BLaER1 treated with 17β-estradiol and CSF1 and Interleukin-3, amounts not matched to agents 10 nM and 100 nM (cell line): ENCODE measurements around the gene ROBO2.

Experiments
- H3K27ac ChIP-seq, 11 experiments: shearing (Covaris generic); formaldehyde crosslinking; 2 replicates each; pipeline ENCODE4 v1.8.1; 2022
- H3K27me3 ChIP-seq, 11 experiments: shearing (Covaris generic); formaldehyde crosslinking; 2 replicates each; pipeline ENCODE4 v1.8.1; 2022
- H3K36me3 ChIP-seq, 11 experiments: shearing (Covaris generic); formaldehyde crosslinking; 2 replicates each; pipeline ENCODE4 v1.8.1; 2022
- H3K4me1 ChIP-seq, 10 experiments: shearing (Covaris generic); formaldehyde crosslinking; 2 replicates each; pipeline ENCODE4 v1.8.1; 2022
- H3K4me2 ChIP-seq, 11 experiments: shearing (Covaris generic); formaldehyde crosslinking; 2 replicates each; pipeline ENCODE4 v1.8.1; 2022
- H3K4me3 ChIP-seq, 10 experiments: shearing (Covaris generic); formaldehyde crosslinking; 2 replicates each; pipeline ENCODE4 v1.8.1; 2022
- H3K9ac ChIP-seq, 11 experiments: shearing (Covaris generic); formaldehyde crosslinking; 2 replicates each; pipeline ENCODE4 v1.8.1; 2022
- H3K9me3 ChIP-seq, 11 experiments: shearing (Covaris generic); formaldehyde crosslinking; replicated peaks in 1 of 11; 2 replicates each; pipeline ENCODE4 v1.8.1; 2022
- H4K20me1 ChIP-seq, 11 experiments: shearing (Covaris generic); formaldehyde crosslinking; 2 replicates each; pipeline ENCODE4 v1.8.1; 2022
- Cebpa-rat ChIP-seq, 11 experiments: shearing (Covaris generic); IDR thresholded peaks; 2 replicates each; pipeline ENCODE4 v1.8.1; 2022

ROBO2 gene

DNA sequence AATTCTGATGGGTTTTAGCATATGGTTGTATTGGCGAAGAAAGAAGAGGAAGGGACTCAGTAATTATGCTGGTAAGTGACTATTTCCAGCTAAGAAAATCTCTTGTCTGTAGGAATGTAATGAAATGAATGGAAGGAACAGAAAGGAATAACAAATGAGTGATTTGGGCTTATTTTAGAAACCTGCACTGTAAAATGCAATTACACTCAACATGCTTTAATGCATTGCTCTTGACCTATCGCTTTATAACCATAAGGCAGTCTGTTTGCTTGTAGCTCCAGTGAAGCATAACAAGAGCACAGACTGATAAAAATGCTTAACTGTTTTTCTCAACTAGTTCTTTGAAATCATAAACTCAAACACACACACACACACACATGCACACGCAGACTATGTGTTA, 549.0 kb downstream of the ROBO2 start:
- TF ChIP-seq Cebpa-rat (IDR thresholded peaks at IDR 0.05) = no peak
- H3K9ac ChIP-seq = no peak overlapping the region
- no peaks in the 10 kb centered on the region for H3K4me1 ChIP-seq
- H3K4me3 ChIP-seq = no peak overlapping the region
- H3K36me3 ChIP-seq = no peaks in the 10 kb centered on the region
- no peak overlapping the region for H3K4me2 ChIP-seq
- no peaks in the 10 kb centered on the region for H3K9me3 ChIP-seq
- H4K20me1 ChIP-seq = no peaks in the 10 kb centered on the region
- no peaks in the 10 kb centered on the region for H3K27me3 ChIP-seq
- no peak overlapping the region for H3K27ac ChIP-seq

GRCh38 chr3:77590191-77590590, 550.3 kb downstream of the ROBO2 start:
- Histone ChIP-seq H3K9me3 (no peaks in the 10 kb centered on the region), H3K4me1 (no peaks in the 10 kb centered on the region), H3K27ac (no peak overlapping the region), H3K9ac (no peak overlapping the region), H4K20me1 (no peaks in the 10 kb centered on the region), H3K36me3 (no peaks in the 10 kb centered on the region), H3K27me3 (no peaks in the 10 kb centered on the region), H3K4me2 (no peak overlapping the region), H3K4me3 (no peak overlapping the region)
- TF ChIP-seq Cebpa-rat (IDR thresholded peaks at IDR 0.05) = no peak

DNA sequence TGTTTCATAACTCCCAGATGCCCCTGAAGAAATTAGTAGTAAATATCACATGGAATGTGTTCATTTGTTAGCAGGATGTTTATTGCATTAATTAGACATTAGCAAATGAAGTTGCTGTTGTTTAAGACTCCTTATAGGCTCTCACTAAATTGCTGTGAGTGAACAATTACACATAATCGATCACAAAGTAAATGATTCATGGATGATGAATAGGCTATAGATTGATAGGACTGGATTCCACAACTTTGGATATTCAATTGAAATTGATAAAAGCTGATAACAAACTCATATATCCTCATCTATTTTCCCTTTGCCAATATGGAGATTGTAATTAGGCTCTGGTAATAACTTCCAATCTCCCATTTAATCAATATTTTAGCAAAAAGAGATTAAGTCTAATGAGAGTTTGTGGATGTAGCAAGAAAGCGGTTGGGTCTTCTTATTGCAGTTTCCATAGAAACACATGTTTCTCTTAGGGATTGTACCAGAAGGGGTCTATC, 555.5 kb downstream of the ROBO2 start:
- Histone ChIP-seq H3K9ac (no peak overlapping the region), H3K27ac (no peak overlapping the region), H3K4me3 (no peak overlapping the region), H3K27me3 (no peaks in the 10 kb centered on the region), H3K36me3 (no peaks in the 10 kb centered on the region), H4K20me1 (no peaks in the 10 kb centered on the region), H3K4me2 (no peak overlapping the region), H3K4me1 (no peaks in the 10 kb centered on the region), H3K9me3 (peaks cover 0 to 6% (median 0%) of the 10 kb centered on the region in 11 experiments; a peak in 1 of 22 replicates)
- no peak for TF ChIP-seq Cebpa-rat (IDR thresholded peaks at IDR 0.05)

GRCh38 chr3:77599948-77600347, 560.0 kb downstream of the ROBO2 start:
- no peaks in the 10 kb centered on the region for H4K20me1 ChIP-seq
- no peak overlapping the region for H3K4me2 ChIP-seq
- H3K27me3 ChIP-seq = no peaks in the 10 kb centered on the region
- H3K4me1 ChIP-seq = no peaks in the 10 kb centered on the region
- H3K36me3 ChIP-seq = no peaks in the 10 kb centered on the region
- H3K9ac ChIP-seq = no peak overlapping the region
- no peak for TF ChIP-seq Cebpa-rat (IDR thresholded peaks at IDR 0.05)
- H3K27ac ChIP-seq = no peak overlapping the region
- peaks cover 0 to 6% (median 0%) of the 10 kb centered on the region in 11 experiments; a peak in 1 of 22 replicates for H3K9me3 ChIP-seq
- H3K4me3 ChIP-seq = no peak overlapping the region

DNA sequence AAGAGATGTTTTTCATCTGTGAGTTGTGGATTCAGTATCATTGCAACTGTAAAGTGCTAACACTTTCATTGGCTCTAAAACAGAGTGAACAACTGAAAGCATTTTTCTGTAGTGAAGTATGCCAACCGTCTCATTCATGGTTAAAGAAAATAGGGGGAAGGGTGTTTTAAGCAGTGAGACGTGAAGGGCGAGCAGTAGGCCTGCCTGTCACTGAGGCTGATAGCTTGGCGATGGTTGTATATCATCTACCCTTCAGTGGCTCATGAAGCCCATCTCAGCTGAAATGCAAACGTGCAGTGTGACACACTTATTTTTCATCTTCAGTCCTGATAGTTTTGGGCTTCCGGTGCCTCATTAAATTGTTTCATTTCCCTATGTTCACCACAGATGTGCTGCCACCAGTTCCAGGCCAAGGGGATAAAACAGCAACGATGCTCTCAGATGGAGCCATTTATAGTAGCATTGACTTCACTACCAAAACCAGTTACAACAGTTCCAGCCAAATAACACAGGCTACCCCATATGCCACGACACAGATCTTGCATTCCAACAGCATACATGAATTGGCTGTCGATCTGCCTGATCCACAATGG, 562.0 kb downstream of the ROBO2 start:
- Histone ChIP-seq H4K20me1 (no peaks in the 10 kb centered on the region), H3K9ac (no peak overlapping the region), H3K4me2 (no peak overlapping the region), H3K4me3 (no peak overlapping the region), H3K36me3 (no peaks in the 10 kb centered on the region), H3K4me1 (no peaks in the 10 kb centered on the region), H3K27ac (no peak overlapping the region), H3K9me3 (peaks cover 0 to 6% (median 0%) of the 10 kb centered on the region in 11 experiments; a peak in 1 of 22 replicates), H3K27me3 (no peaks in the 10 kb centered on the region)
- no peak for TF ChIP-seq Cebpa-rat (IDR thresholded peaks at IDR 0.05)

GRCh38 chr3:77602722-77603121, 562.8 kb downstream of the ROBO2 start:
- H3K27me3 ChIP-seq = no peaks in the 10 kb centered on the region
- H3K4me2 ChIP-seq = no peak overlapping the region
- H3K4me3 ChIP-seq = no peak overlapping the region
- no peaks in the 10 kb centered on the region for H3K4me1 ChIP-seq
- H3K9ac ChIP-seq = no peak overlapping the region
- H3K27ac ChIP-seq = no peak overlapping the region
- TF ChIP-seq Cebpa-rat (IDR thresholded peaks at IDR 0.05) = no peak
- H4K20me1 ChIP-seq = no peaks in the 10 kb centered on the region
- H3K9me3 ChIP-seq = peaks cover 0 to 4% (median 0%) of the 10 kb centered on the region in 11 experiments; a peak in 1 of 22 replicates
- H3K36me3 ChIP-seq = no peaks in the 10 kb centered on the region

DNA sequence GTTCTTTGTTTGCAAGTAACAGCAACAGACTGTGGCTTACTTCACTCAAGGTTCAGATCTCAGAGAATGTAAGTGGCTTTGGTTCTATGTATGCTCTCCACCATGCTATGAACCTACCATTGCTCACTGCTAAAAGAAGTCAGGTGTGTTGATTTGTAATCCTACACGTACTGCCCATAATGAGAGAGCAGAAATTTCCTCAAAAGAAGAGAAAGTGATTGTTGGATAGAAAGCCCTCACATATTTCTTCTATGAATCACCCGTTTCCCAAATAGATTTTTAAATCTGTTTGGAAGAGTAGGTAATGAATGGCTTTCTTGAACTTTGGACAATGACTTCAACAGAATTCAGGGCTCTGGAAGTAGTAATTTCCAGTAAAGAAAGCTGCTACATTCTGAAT, 565.4 kb downstream of the ROBO2 start:
- Histone ChIP-seq H3K27me3 (no peaks in the 10 kb centered on the region), H3K4me2 (no peak overlapping the region), H4K20me1 (no peaks in the 10 kb centered on the region), H3K36me3 (no peaks in the 10 kb centered on the region), H3K9ac (no peak overlapping the region), H3K9me3 (no peaks in the 10 kb centered on the region), H3K4me3 (no peak overlapping the region), H3K27ac (no peak overlapping the region), H3K4me1 (no peaks in the 10 kb centered on the region)
- no peak for TF ChIP-seq Cebpa-rat (IDR thresholded peaks at IDR 0.05)

- Histone ChIP-seq H3K4me3 (no peak overlapping the region), H3K4me1 (no peaks in the 10 kb centered on the region), H3K27me3 (no peaks in the 10 kb centered on the region), H3K9me3 (no peaks in the 10 kb centered on the region), H3K9ac (no peak overlapping the region), H3K4me2 (no peak overlapping the region), H4K20me1 (no peaks in the 10 kb centered on the region), H3K27ac (no peak overlapping the region), H3K36me3 (no peaks in the 10 kb centered on the region)
- TF ChIP-seq Cebpa-rat (IDR thresholded peaks at IDR 0.05) = no peak
Measured at GRCh38 chr3:77605865-77606264, 566.0 kb downstream of the ROBO2 start.

GRCh38 chr3:77606372-77606771, 566.5 kb downstream of the ROBO2 start:
- Histone ChIP-seq H3K36me3 (no peaks in the 10 kb centered on the region), H3K27me3 (no peaks in the 10 kb centered on the region), H3K27ac (no peak overlapping the region), H3K9ac (no peak overlapping the region), H4K20me1 (no peaks in the 10 kb centered on the region), H3K9me3 (no peaks in the 10 kb centered on the region), H3K4me1 (no peaks in the 10 kb centered on the region), H3K4me2 (no peak overlapping the region), H3K4me3 (no peak overlapping the region)
- TF ChIP-seq Cebpa-rat (IDR thresholded peaks at IDR 0.05) = no peak

DNA sequence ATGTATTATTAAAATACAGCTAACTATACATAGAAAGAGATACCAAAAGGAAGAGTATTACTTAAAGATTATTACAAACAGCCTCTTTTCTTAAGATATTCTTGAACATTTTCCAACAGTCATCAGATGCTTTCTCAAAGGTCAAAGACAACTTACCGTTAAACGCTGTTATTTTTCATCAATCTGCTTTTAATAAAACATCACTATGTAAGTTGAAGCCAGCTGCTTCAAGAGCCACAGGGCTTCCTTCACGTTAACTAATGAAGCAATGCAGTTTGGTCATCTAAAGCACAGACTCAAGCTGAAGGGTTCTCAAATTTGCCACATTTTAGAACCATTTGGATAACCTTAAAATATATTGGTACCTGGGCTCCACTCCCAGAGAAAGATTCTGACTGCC, 578.8 kb downstream of the ROBO2 start:
- Histone ChIP-seq H3K27me3 (no peaks in the 10 kb centered on the region), H3K9me3 (no peaks in the 10 kb centered on the region)
- no peak for TF ChIP-seq Cebpa-rat (IDR thresholded peaks at IDR 0.05)

More for the DNA sequence above, 578.8 kb downstream of the ROBO2 start:
- Histone ChIP-seq H3K4me2 (no peak overlapping the region), H3K9ac (no peak overlapping the region), H3K36me3 (no peaks in the 10 kb centered on the region), H3K4me3 (no peak overlapping the region), H3K27ac (no peak overlapping the region), H3K4me1 (no peaks in the 10 kb centered on the region), H4K20me1 (no peaks in the 10 kb centered on the region)
